NCI-H2029 (cell line): ENCODE results near the gene CKLF.

Experiments used
- DNase-seq: peaks from one replicate; lab custom pipeline; 2025; lab: John Stamatoyannopoulos, UW

The CKLF gene

GRCh38 chr16:66517586-66518263 lies 34.7 kb upstream of the CKLF start:
- no peak for DNase-seq

- no peak for DNase-seq
Measured at GRCh38 chr16:66519482-66520373, 32.6 kb upstream of the CKLF start.

GRCh38 chr16:66520406-66521170 lies 31.8 kb upstream of the CKLF start:
- no peak for DNase-seq

- no peak for DNase-seq
Measured at GRCh38 chr16:66521252-66521713, 31.1 kb upstream of the CKLF start.

GRCh38 chr16:66521951-66522771 lies 30.2 kb upstream of the CKLF start:
- DNase-seq: no peak

GRCh38 chr16:66522816-66523590 lies 29.4 kb upstream of the CKLF start:
- DNase-seq: no peak

- no peak for DNase-seq
Measured at GRCh38 chr16:66523861-66524354, 28.5 kb upstream of the CKLF start.

GRCh38 chr16:66524601-66525164 lies 27.7 kb upstream of the CKLF start:
- DNase-seq: no peak

GRCh38 chr16:66525396-66526180 lies 26.8 kb upstream of the CKLF start:
- no peak for DNase-seq

- no peak for DNase-seq
Measured at GRCh38 chr16:66528294-66528693, 24.1 kb upstream of the CKLF start.

- DNase-seq: no peak
Measured at GRCh38 chr16:66529475-66529874, 22.9 kb upstream of the CKLF start.

- DNase-seq: no peak
Measured at GRCh38 chr16:66534376-66534799, 18.0 kb upstream of the CKLF start.

GRCh38 chr16:66536525-66536924 lies 15.9 kb upstream of the CKLF start:
- DNase-seq: no peak

- DNase-seq: no peak
Measured at GRCh38 chr16:66537236-66537635, 15.1 kb upstream of the CKLF start.

- DNase-seq: no peak
Measured at GRCh38 chr16:66538910-66539309, 13.5 kb upstream of the CKLF start.

- peak; percentile 24 for DNase-seq
Measured at GRCh38 chr16:66539623-66540469, 12.5 kb upstream of the CKLF start.

GRCh38 chr16:66541388-66542355 lies 10.7 kb upstream of the CKLF start:
- DNase-seq: no peak
